Neural progenitor cell (in vitro differentiated cells): Measurements from ENCODE around the gene ISCA2.
"Not testable (repeated sequence)": the region's sequence is repeated elsewhere in the genome, so short reads cannot be mapped to it uniquely, and the experiment has no call there.

Experiments used
- CTCF ChIP-seq: fragments of 200-600 bp; sonication (generic); IDR thresholded peaks from 2 replicates; pipeline ENCODE4 v1.5.1; 2017; ENCODE audit warnings: antibody characterized with exemption, mild to moderate bottlenecking
- EZH2 ChIP-seq: fragments of 200-600 bp; sonication (generic); IDR thresholded peaks from 2 replicates; pipeline ENCODE4 v1.6.1; 2017; ENCODE audit warnings: antibody characterized with exemption, mild to moderate bottlenecking, moderate library complexity

- TF ChIP-seq CTCF, EZH2: not testable (repeated sequence)
These were observed 42.8 kb downstream of the ISCA2 start for GRCh38 chr14:74536336-74536735.
